ENCODE measurements around the gene MEPCE.
A peak's percentile ranks its signal among the peaks of the same experiment; 100 is the strongest.

MEPCE gene

GRCh38 chr7:100471021-100471420 is 41.4 kb downstream of the MEPCE start:
- TF ChIP-seq GATA1 (IDR thresholded peaks at IDR 0.05; ENCODE audit: low read depth, low read length): no peak
- no peak for TF ChIP-seq POLR2A (IDR thresholded peaks at IDR 0.05; ENCODE audit: low read length)
- no peak for DNase-seq

- TF ChIP-seq GATA1 (IDR thresholded peaks at IDR 0.05; ENCODE audit: low read depth, low read length) (no peak), POLR2A (IDR thresholded peaks at IDR 0.05; ENCODE audit: low read length) (no peak)
- DNase-seq: no peak
Measured at GRCh38 chr7:100472121-100472851, 42.7 kb downstream of the MEPCE start.

- TF ChIP-seq POLR2A (IDR thresholded peaks at IDR 0.05; ENCODE audit: low read length) (no peak), GATA1 (IDR thresholded peaks at IDR 0.05; ENCODE audit: low read depth, low read length) (no peak)
- peak; percentile 48 to 65 for DNase-seq
Measured at GRCh38 chr7:100472854-100473499, 43.3 kb downstream of the MEPCE start.

- peak; percentile 89 to 91 for DNase-seq
Measured at GRCh38 chr7:100475549-100475948, 45.9 kb downstream of the MEPCE start.

GRCh38 chr7:100476101-100476780 is 46.6 kb downstream of the MEPCE start:
- peak in 1 of 2 experiments; percentile 54 for DNase-seq
- TF ChIP-seq GATA1 (IDR thresholded peaks at IDR 0.05; ENCODE audit: low read depth, low read length) (no peak), POLR2A (IDR thresholded peaks at IDR 0.05; ENCODE audit: low read length) (no peak)

More at GRCh38 chr7:100475549-100475948, 45.9 kb downstream of the MEPCE start:
- no peak for TF ChIP-seq GATA1 (IDR thresholded peaks at IDR 0.05; ENCODE audit: low read depth, low read length)
- TF ChIP-seq POLR2A (IDR thresholded peaks at IDR 0.05; ENCODE audit: low read length): peak; percentile 47

- no peak for TF ChIP-seq GATA1 (IDR thresholded peaks at IDR 0.05; ENCODE audit: low read depth, low read length)
- DNase-seq: peak; percentile 65 to 77
Measured at GRCh38 chr7:100476903-100477870, 47.6 kb downstream of the MEPCE start.

- no peak for DNase-seq
- TF ChIP-seq POLR2A (IDR thresholded peaks at IDR 0.05; ENCODE audit: low read length): no peak
- no peak for TF ChIP-seq GATA1 (IDR thresholded peaks at IDR 0.05; ENCODE audit: low read depth, low read length)
Measured at GRCh38 chr7:100477871-100478267, 48.2 kb downstream of the MEPCE start.

GRCh38 chr7:100478958-100479660 is 49.5 kb downstream of the MEPCE start, which contains the start of gene TSC22D4:
TSC22D4 (minus strand) TSS chr7:100479214; CDS start chr7:100478038, 1,176 bp downstream.
- peak; percentile 98 for DNase-seq
- TF ChIP-seq GATA1 (IDR thresholded peaks at IDR 0.05; ENCODE audit: low read depth, low read length): no peak
- TF ChIP-seq POLR2A (IDR thresholded peaks at IDR 0.05; ENCODE audit: low read length): peak; percentile 96

- TF ChIP-seq GATA1 (IDR thresholded peaks at IDR 0.05; ENCODE audit: low read depth, low read length) (no peak), POLR2A (IDR thresholded peaks at IDR 0.05; ENCODE audit: low read length) (no peak)
- DNase-seq: no peak
Measured at GRCh38 chr7:100481466-100481865, 51.8 kb downstream of the MEPCE start.

- no peak for DNase-seq
- TF ChIP-seq GATA1 (IDR thresholded peaks at IDR 0.05; ENCODE audit: low read depth, low read length): no peak
- no peak for TF ChIP-seq POLR2A (IDR thresholded peaks at IDR 0.05; ENCODE audit: low read length)
Measured at GRCh38 chr7:100482728-100483089, 53.1 kb downstream of the MEPCE start.

GRCh38 chr7:100483090-100483721 is 53.6 kb downstream of the MEPCE start:
- TF ChIP-seq GATA1 (IDR thresholded peaks at IDR 0.05; ENCODE audit: low read depth, low read length): no peak
- no peak for TF ChIP-seq POLR2A (IDR thresholded peaks at IDR 0.05; ENCODE audit: low read length)
- DNase-seq: peak; percentile 87 to 93
